OCI-LY7 (cell line): ENCODE measurements around the gene GOLGA6L10. TPM values are rescaled to one million over a fixed set of nuclear protein-coding genes. Genes with fewer than 3 reads are reported as not detected.
"Not testable (repeated sequence)": the region's sequence is repeated elsewhere in the genome, so short reads cannot be mapped to it uniquely, and the experiment has no call there.

Source experiments
- BruUV-seq: library from RNA; stranded (reverse); fragments of 400-500 nt; replicated peaks from 2 replicates; lab custom pipeline; 2021; lab: Mats Ljungman, UMichigan
- CTCF ChIA-PET: fragments of 300-600 bp; sonication (Branson Sonifier 250); formaldehyde crosslinking; loops from one replicate; lab custom pipeline; 2022; ENCODE audit warnings: antibody characterized with exemption; ENCODE audit not compliant: unreplicated experiment; lab: Charles Lee
- POLR2A ChIA-PET: fragments of 300-600 bp; sonication (Branson Sonifier 250); formaldehyde crosslinking; loops from one replicate; lab custom pipeline; 2022; ENCODE audit warnings: antibody characterized with exemption; lab: Charles Lee
- DNase-seq: peaks from one replicate; pipeline ENCODE4 v3.0.0-alpha.2; 2015; ENCODE audit warnings: low spot score
- H2AFZ ChIP-seq: fragments of 200-600 bp; sonication (generic), shearing (Covaris generic); 2 replicates; pipeline ENCODE4 v1.6.1; 2014; ENCODE audit warnings: mild to moderate bottlenecking, antibody characterized with exemption, low read length, moderate library complexity
- H3K27ac ChIP-seq: fragments of 200-600 bp; sonication (generic); 2 replicates; pipeline ENCODE4 v1.5.1; 2014; ENCODE audit warnings: mixed run types, low read depth, mild to moderate bottlenecking, moderate library complexity, low read length, inconsistent platforms; ENCODE audit not compliant: poor library complexity, severe bottlenecking
- H3K36me3 ChIP-seq: fragments of 200-600 bp; sonication (generic); 2 replicates; pipeline ENCODE4 v1.6.1; 2014; ENCODE audit warnings: mild to moderate bottlenecking, antibody characterized with exemption, low read length, moderate library complexity, mixed read lengths; ENCODE audit not compliant: insufficient read depth
- H3K4me1 ChIP-seq: fragments of 200-600 bp; sonication (generic); 2 replicates; pipeline ENCODE4 v1.5.1; 2014; ENCODE audit warnings: mild to moderate bottlenecking, low read length; ENCODE audit not compliant: insufficient read depth, poor library complexity, severe bottlenecking
- H3K4me2 ChIP-seq: fragments of 200-600 bp; sonication (generic); 2 replicates; pipeline ENCODE4 v1.6.1; 2014; ENCODE audit warnings: mild to moderate bottlenecking, low read length
- H3K4me3 ChIP-seq: fragments of 200-600 bp; sonication (generic); 2 replicates; pipeline ENCODE4 v1.5.1; 2014; ENCODE audit warnings: mild to moderate bottlenecking, low read depth, low read length; ENCODE audit not compliant: poor library complexity, severe bottlenecking
- H3K79me2 ChIP-seq: fragments of 200-600 bp; sonication (generic); 2 replicates; pipeline ENCODE4 v1.6.1; 2016; ENCODE audit warnings: low read depth, mild to moderate bottlenecking, low read length, moderate library complexity, mixed read lengths; ENCODE audit not compliant: insufficient read depth
- H3K9me2 ChIP-seq: fragments of 200-600 bp; sonication (generic); 2 replicates; pipeline ENCODE4 v1.6.1; 2016; ENCODE audit warnings: mild to moderate bottlenecking, low read length, mixed read lengths; ENCODE audit not compliant: insufficient read depth
- H3K9me3 ChIP-seq: fragments of 200-600 bp; sonication (generic); 2 replicates; pipeline ENCODE4 v1.6.1; 2014; ENCODE audit warnings: mild to moderate bottlenecking, mixed run types, low read length, mixed read lengths
- H4K20me1 ChIP-seq: fragments of 200-600 bp; sonication (generic); 2 replicates; pipeline ENCODE4 v1.6.1; 2014; ENCODE audit warnings: mild to moderate bottlenecking, antibody characterized with exemption, low read length, moderate library complexity, mixed read lengths; ENCODE audit not compliant: insufficient read depth
- EZH2phosphoT487 ChIP-seq: fragments of 200-600 bp; sonication (generic); IDR thresholded peaks from 2 replicates; pipeline ENCODE4 v1.6.1; 2018; ENCODE audit warnings: low read depth, borderline replicate concordance, mild to moderate bottlenecking, mixed run types, antibody characterized with exemption, low read length, moderate library complexity, mixed read lengths
- intact Hi-C: fragments of 100-400 bp; cut with micrococcal nuclease; formaldehyde crosslinking; loops from one replicate; pipeline ENCODE4 v1.10.0; 2022; ENCODE audit not compliant: unreplicated experiment
- total RNA-seq, 2 experiments: library from RNA; depleted of rRNA in 1 of 2; stranded (reverse); fragments of >200 nt in 1 of 2; shearing (Covaris generic) in 1 of 2; gene quantifications; 2 replicates each; pipeline ENCODE4 v1.2.3, GENCODE V29; 2014 to 2022
- TF ChIP-seq, protein P1 (sequence below): fragments of 200-600 bp; sonication (generic); conservative IDR thresholded peaks from 2 replicates; pipeline ENCODE4 v1.5.1; 2014; ENCODE audit warnings: mild to moderate bottlenecking, antibody characterized with exemption, low read length, moderate library complexity, mixed read lengths

Gene GOLGA6L10
- total RNA-seq, 2 experiments from 2014 or later: 0.49 TPM; not detected in 1

DNA sequence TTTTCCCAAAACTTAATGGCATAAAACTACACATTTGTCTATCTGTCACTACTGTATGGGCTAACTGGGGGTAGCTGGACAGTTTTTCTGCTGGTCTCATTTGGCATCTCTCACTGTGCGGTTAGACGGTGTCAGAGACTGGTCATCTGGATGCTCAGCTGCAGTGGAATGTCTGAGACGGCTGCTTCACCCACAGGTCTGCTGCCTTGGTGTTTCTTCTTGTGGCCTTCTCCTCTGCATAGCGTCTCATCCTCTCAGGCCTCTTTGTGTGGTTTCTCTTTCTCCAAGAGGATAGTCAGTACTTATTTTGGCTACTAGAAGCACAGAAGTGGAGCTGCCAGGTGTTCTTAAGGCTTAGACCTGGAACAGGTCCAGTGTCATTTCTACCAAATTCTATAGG, 44.4 kb upstream of the GOLGA6L10 start:
- POLR2A ChIA-PET: no interaction called here
- H3K79me2 ChIP-seq: no peaks in the 10 kb centered on the region

DNA sequence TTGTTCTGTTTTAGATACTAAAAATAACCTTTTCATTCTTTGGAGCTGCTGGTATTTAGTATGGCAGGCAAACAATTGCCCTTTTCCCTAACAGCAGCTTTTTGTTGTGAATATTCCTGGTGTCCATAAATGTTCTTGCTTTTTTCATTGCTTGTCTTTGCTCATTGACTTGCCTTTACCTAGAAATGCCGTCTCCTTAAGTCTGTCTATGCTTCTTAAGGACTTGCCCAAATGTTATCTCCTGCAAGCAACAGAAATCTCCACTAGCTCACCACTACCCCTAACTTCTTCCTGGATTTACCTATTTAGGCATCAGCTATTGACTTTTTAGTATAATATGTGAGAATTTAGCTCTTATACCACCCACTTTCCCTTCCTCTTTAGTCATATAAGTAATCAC, 42.8 kb upstream of the GOLGA6L10 start:
- intact Hi-C loops, H3K9me3 ChIP-seq, DNase-seq, CTCF ChIA-PET, H4K20me1 ChIP-seq, BruUV-seq, H3K4me3 ChIP-seq, H3K27ac ChIP-seq, H3K36me3 ChIP-seq, H3K79me2 ChIP-seq, H2AFZ ChIP-seq, H3K4me1 ChIP-seq, H3K4me2 ChIP-seq, POLR2A ChIA-PET, H3K9me2 ChIP-seq: not testable (repeated sequence)

More for the DNA sequence above, 44.4 kb upstream of the GOLGA6L10 start:
- DNase-seq: no peak
- Histone ChIP-seq H4K20me1 (no peaks in the 10 kb centered on the region), H3K36me3 (no peaks in the 10 kb centered on the region), H3K9me2 (no peaks in the 10 kb centered on the region), H3K4me2 (no peak overlapping the region), H3K4me1 (peaks cover under 1% of the 10 kb centered on the region), H3K4me3 (no peak overlapping the region), H2AFZ (no peak overlapping the region), H3K9me3 (no peaks in the 10 kb centered on the region), H3K27ac (no peak overlapping the region)
- TF ChIP-seq, protein P1, sequence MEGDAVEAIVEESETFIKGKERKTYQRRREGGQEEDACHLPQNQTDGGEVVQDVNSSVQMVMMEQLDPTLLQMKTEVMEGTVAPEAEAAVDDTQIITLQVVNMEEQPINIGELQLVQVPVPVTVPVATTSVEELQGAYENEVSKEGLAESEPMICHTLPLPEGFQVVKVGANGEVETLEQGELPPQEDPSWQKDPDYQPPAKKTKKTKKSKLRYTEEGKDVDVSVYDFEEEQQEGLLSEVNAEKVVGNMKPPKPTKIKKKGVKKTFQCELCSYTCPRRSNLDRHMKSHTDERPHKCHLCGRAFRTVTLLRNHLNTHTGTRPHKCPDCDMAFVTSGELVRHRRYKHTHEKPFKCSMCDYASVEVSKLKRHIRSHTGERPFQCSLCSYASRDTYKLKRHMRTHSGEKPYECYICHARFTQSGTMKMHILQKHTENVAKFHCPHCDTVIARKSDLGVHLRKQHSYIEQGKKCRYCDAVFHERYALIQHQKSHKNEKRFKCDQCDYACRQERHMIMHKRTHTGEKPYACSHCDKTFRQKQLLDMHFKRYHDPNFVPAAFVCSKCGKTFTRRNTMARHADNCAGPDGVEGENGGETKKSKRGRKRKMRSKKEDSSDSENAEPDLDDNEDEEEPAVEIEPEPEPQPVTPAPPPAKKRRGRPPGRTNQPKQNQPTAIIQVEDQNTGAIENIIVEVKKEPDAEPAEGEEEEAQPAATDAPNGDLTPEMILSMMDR: no peak
- TF ChIP-seq EZH2phosphoT487: no peak
- BruUV-seq: no TSS peak
- intact Hi-C loops: no loop called here
- CTCF ChIA-PET: no interaction called here

DNA sequence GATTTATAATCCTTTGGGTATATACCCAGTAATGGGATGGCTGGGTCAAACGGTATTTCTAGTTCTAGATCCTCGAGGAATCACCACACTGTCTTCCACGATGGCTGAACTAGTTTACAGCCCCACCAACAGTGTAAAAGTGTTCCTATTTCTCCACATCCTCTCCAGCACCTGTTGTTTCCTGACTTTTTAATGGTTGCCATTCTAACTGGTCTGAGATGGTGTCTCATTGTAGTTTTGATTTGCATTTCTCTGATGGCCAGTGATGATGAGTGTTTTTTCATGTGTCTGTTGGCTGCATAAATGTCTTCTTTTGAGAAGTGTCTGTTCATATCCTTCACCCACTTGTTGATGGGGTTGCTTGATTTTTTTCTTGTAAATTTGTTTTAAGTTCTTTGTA, 40.9 kb upstream of the GOLGA6L10 start:
- H3K9me3 ChIP-seq, CTCF ChIA-PET, H3K36me3 ChIP-seq, POLR2A ChIA-PET, H2AFZ ChIP-seq, H3K9me2 ChIP-seq, DNase-seq, H4K20me1 ChIP-seq, BruUV-seq, H3K4me3 ChIP-seq, H3K4me2 ChIP-seq, H3K4me1 ChIP-seq, intact Hi-C loops, H3K79me2 ChIP-seq, H3K27ac ChIP-seq: not testable (repeated sequence)

DNA sequence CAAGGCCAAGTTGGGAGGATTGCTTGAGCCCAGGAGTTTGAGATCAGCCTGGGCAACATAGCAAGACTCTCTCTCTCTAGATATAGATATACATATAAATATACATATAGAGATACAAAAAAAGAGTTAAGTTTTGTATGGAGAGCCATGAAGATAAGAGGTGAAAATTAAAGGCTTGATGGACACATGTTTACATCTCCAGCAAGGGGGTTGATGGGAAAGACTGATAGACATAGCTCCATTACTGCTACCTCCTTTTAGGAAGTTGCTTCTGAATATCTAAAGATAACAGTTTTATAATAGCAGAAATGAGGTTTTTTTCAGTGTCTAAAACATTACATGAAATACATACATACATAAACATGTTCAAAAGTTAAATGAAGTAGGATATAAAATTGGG, 37.9 kb upstream of the GOLGA6L10 start:
- H3K36me3 ChIP-seq, CTCF ChIA-PET, H3K79me2 ChIP-seq, H2AFZ ChIP-seq, H3K9me2 ChIP-seq, H3K27ac ChIP-seq, DNase-seq, H3K9me3 ChIP-seq, H4K20me1 ChIP-seq, POLR2A ChIA-PET, H3K4me1 ChIP-seq, BruUV-seq, H3K4me3 ChIP-seq, intact Hi-C loops, H3K4me2 ChIP-seq: not testable (repeated sequence)

DNA sequence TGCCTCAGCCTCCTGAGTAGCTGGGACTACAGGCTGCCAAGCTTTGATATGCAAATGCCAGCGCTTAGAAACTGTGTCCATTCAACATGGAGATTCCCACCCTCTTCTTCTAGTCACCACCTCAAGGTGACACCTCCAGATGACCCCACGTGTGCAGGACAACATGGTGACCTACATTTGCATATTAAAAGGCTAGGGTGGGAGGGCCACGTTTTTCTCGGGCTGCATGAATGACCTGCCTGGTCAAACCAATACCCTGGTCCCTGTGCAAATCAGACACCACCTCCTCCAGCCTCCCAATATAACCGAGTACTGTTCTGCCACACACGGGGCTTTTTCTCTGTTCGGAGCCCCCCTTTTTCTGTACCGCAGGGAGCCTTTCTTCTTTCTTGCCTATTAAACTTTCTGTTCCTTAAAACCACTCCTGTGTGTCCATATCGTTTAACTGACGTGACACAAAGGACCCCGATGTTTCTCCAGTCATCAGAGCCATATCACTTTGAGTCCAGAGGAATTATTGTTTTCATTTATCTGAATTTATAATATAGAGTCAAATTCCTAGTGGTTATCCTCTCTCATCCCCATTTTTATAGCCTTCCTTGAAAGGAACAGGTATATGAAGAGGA, 32.2 kb upstream of the GOLGA6L10 start:
- H3K9me3 ChIP-seq, H2AFZ ChIP-seq, H3K4me3 ChIP-seq, H3K27ac ChIP-seq, H3K9me2 ChIP-seq, H3K36me3 ChIP-seq, H3K79me2 ChIP-seq, H3K4me1 ChIP-seq, intact Hi-C loops, H3K4me2 ChIP-seq, BruUV-seq, DNase-seq, POLR2A ChIA-PET, H4K20me1 ChIP-seq, CTCF ChIA-PET: not testable (repeated sequence)
